ENCODE measurements around the gene UBE2S.

Gene UBE2S

GRCh38 chr19:55373993-55374757, 33.4 kb downstream of the UBE2S start:
- no peaks in the 10 kb centered on the region for H3K79me2 ChIP-seq (ENCODE audit: control insufficient read depth, insufficient read depth, low read length)
- H2BK15ac ChIP-seq (replicated peaks; ENCODE audit: low read depth), result no peak overlapping the region
- no peaks in the 10 kb centered on the region for H3K36me3 ChIP-seq (ENCODE audit: control insufficient read depth, insufficient read depth, low read length)
- H3K27ac ChIP-seq (ENCODE audit: low read depth, low read length), result peak overlapping the region; percentile 75
- DNase-seq, result peak; percentile 68
- no peak overlapping the region for H2AK5ac ChIP-seq (ENCODE audit: low read length)
- H3K18ac ChIP-seq (ENCODE audit: low read length), result peak overlapping the region; percentile 7
- peak overlapping the region; percentile 62 for H3K56ac ChIP-seq (ENCODE audit: low read length)
- H4K5ac ChIP-seq (ENCODE audit: low read length), result no peak overlapping the region
- H3K4ac ChIP-seq (ENCODE audit: low read depth, low read length), result no peak overlapping the region
- H3K9ac ChIP-seq (ENCODE audit: low read length), result peak overlapping the region; percentile 37
- H3K79me1 ChIP-seq (ENCODE audit: low read length), result no peaks in the 10 kb centered on the region
- H3K4me2 ChIP-seq (ENCODE audit: low read length), result no peak overlapping the region
- no peak overlapping the region for H4K8ac ChIP-seq (ENCODE audit: low read depth, low read length)
- WGBS (ENCODE audit: extremely low coverage, insufficient coverage, low lambda C conversion rate), result no CpG with 5 or more reads among the region's 31 CpGs
- H3K4me1 ChIP-seq (ENCODE audit: control insufficient read depth, low read depth, low read length), result peaks cover 5% of the 10 kb centered on the region
- peaks cover 3% of the 10 kb centered on the region for H3K27me3 ChIP-seq (ENCODE audit: insufficient read depth, low read length, poor library complexity)
- no peak overlapping the region for H2BK120ac ChIP-seq (ENCODE audit: low read depth, low read length)
- H2BK5ac ChIP-seq (ENCODE audit: low read length), result no peak overlapping the region
- H3K23ac ChIP-seq (ENCODE audit: low read length), result no peak overlapping the region
- H3K4me3 ChIP-seq (ENCODE audit: low read length), result no peak overlapping the region

GRCh38 chr19:55373306-55373992, 34.1 kb downstream of the UBE2S start:
- Histone ChIP-seq H4K8ac (ENCODE audit: low read depth, low read length) (no peak overlapping the region), H3K4me3 (ENCODE audit: low read length) (no peak overlapping the region), H3K36me3 (ENCODE audit: control insufficient read depth, insufficient read depth, low read length) (no peaks in the 10 kb centered on the region), H4K5ac (ENCODE audit: low read length) (no peak overlapping the region), H2BK15ac (replicated peaks; ENCODE audit: low read depth) (no peak overlapping the region), H3K79me1 (ENCODE audit: low read length) (no peaks in the 10 kb centered on the region), H3K4ac (ENCODE audit: low read depth, low read length) (no peak overlapping the region), H3K18ac (ENCODE audit: low read length) (peak overlapping the region; percentile 7), H3K56ac (ENCODE audit: low read length) (peak overlapping the region; percentile 62), H3K4me1 (ENCODE audit: control insufficient read depth, low read depth, low read length) (peaks cover 5% of the 10 kb centered on the region), H2AK5ac (ENCODE audit: low read length) (no peak overlapping the region), H3K27me3 (ENCODE audit: insufficient read depth, low read length, poor library complexity) (peaks cover 3% of the 10 kb centered on the region), H3K9ac (ENCODE audit: low read length) (no peak overlapping the region), H3K4me2 (ENCODE audit: low read length) (no peak overlapping the region), H3K23ac (ENCODE audit: low read length) (no peak overlapping the region), H3K79me2 (ENCODE audit: control insufficient read depth, insufficient read depth, low read length) (no peaks in the 10 kb centered on the region), H2BK5ac (ENCODE audit: low read length) (no peak overlapping the region), H3K27ac (ENCODE audit: low read depth, low read length) (peak overlapping the region; percentile 75), H2BK120ac (ENCODE audit: low read depth, low read length) (no peak overlapping the region)
- DNase-seq, result no peak
- WGBS (ENCODE audit: extremely low coverage, insufficient coverage, low lambda C conversion rate), result no CpG with 5 or more reads among the region's 9 CpGs

GRCh38 chr19:55372316-55373081, 35.1 kb downstream of the UBE2S start:
- Histone ChIP-seq H3K4me3 (ENCODE audit: low read length) (no peak overlapping the region), H2BK15ac (replicated peaks; ENCODE audit: low read depth) (no peak overlapping the region), H3K4me2 (ENCODE audit: low read length) (no peak overlapping the region), H2BK5ac (ENCODE audit: low read length) (no peak overlapping the region), H2AK5ac (ENCODE audit: low read length) (no peak overlapping the region), H3K27me3 (ENCODE audit: insufficient read depth, low read length, poor library complexity) (peaks cover 3% of the 10 kb centered on the region), H3K79me2 (ENCODE audit: control insufficient read depth, insufficient read depth, low read length) (no peaks in the 10 kb centered on the region), H3K36me3 (ENCODE audit: control insufficient read depth, insufficient read depth, low read length) (no peaks in the 10 kb centered on the region), H3K79me1 (ENCODE audit: low read length) (no peaks in the 10 kb centered on the region), H4K8ac (ENCODE audit: low read depth, low read length) (no peak overlapping the region), H3K4me1 (ENCODE audit: control insufficient read depth, low read depth, low read length) (peaks cover 4% of the 10 kb centered on the region), H3K27ac (ENCODE audit: low read depth, low read length) (no peak overlapping the region), H4K5ac (ENCODE audit: low read length) (no peak overlapping the region), H3K4ac (ENCODE audit: low read depth, low read length) (no peak overlapping the region), H3K56ac (ENCODE audit: low read length) (peak overlapping the region; percentile 74), H3K9ac (ENCODE audit: low read length) (no peak overlapping the region), H2BK120ac (ENCODE audit: low read depth, low read length) (no peak overlapping the region), H3K23ac (ENCODE audit: low read length) (no peak overlapping the region), H3K18ac (ENCODE audit: low read length) (peak overlapping the region; percentile 7)
- peak; percentile 73 for DNase-seq
- no CpG with 5 or more reads among the region's 24 CpGs for WGBS (ENCODE audit: extremely low coverage, insufficient coverage, low lambda C conversion rate)

- WGBS (ENCODE audit: extremely low coverage, insufficient coverage, low lambda C conversion rate), result no CpG with 5 or more reads among the region's 32 CpGs
- peaks cover 3% of the 10 kb centered on the region for H3K27me3 ChIP-seq (ENCODE audit: insufficient read depth, low read length, poor library complexity)
- no peaks in the 10 kb centered on the region for H3K79me2 ChIP-seq (ENCODE audit: control insufficient read depth, insufficient read depth, low read length)
- H2AK5ac ChIP-seq (ENCODE audit: low read length), result no peak within 1 kb of the TSS
- peak within 1 kb of the TSS; percentile 86 for H3K4me2 ChIP-seq (ENCODE audit: low read length)
- no peaks in the 10 kb centered on the region for H3K79me1 ChIP-seq (ENCODE audit: low read length)
- DNase-seq, result peak; percentile 73
- H2BK15ac ChIP-seq (replicated peaks; ENCODE audit: low read depth), result no peak within 1 kb of the TSS
- H3K4me1 ChIP-seq (ENCODE audit: control insufficient read depth, low read depth, low read length), result peaks cover 2% of the 10 kb centered on the region
- H2BK5ac ChIP-seq (ENCODE audit: low read length), result no peak within 1 kb of the TSS
- H4K8ac ChIP-seq (ENCODE audit: low read depth, low read length), result no peak within 1 kb of the TSS
- H3K27ac ChIP-seq (ENCODE audit: low read depth, low read length), result peak within 1 kb of the TSS; percentile 86
- peak within 1 kb of the TSS; percentile 61 for H3K9ac ChIP-seq (ENCODE audit: low read length)
- peak within 1 kb of the TSS; percentile 49 for H3K4ac ChIP-seq (ENCODE audit: low read depth, low read length)
- H3K36me3 ChIP-seq (ENCODE audit: control insufficient read depth, insufficient read depth, low read length), result no peaks in the 10 kb centered on the region
- H3K56ac ChIP-seq (ENCODE audit: low read length), result peak within 1 kb of the TSS; percentile 71
- H4K5ac ChIP-seq (ENCODE audit: low read length), result no peak within 1 kb of the TSS
- H2BK120ac ChIP-seq (ENCODE audit: low read depth, low read length), result no peak within 1 kb of the TSS
- peak within 1 kb of the TSS; percentile 24 for H3K23ac ChIP-seq (ENCODE audit: low read length)
- H3K18ac ChIP-seq (ENCODE audit: low read length), result peak within 1 kb of the TSS; percentile 29
- peak within 1 kb of the TSS; percentile 20 for H3K4me3 ChIP-seq (ENCODE audit: low read length)
These were observed 37.1 kb downstream of the UBE2S start, which contains the start of gene IL11 for GRCh38 chr19:55370305-55370988. Gene IL11 (minus strand): TSS chr19:55370463. CDS start chr19:55370310, 153 bp downstream.

- H3K27ac ChIP-seq (ENCODE audit: low read depth, low read length), result peak overlapping the region; percentile 86
- peak overlapping the region; percentile 20 for H3K4me3 ChIP-seq (ENCODE audit: low read length)
- H3K27me3 ChIP-seq (ENCODE audit: insufficient read depth, low read length, poor library complexity), result peaks cover 3% of the 10 kb centered on the region
- no peaks in the 10 kb centered on the region for H3K79me1 ChIP-seq (ENCODE audit: low read length)
- peak; percentile 92 for DNase-seq
- H3K4me2 ChIP-seq (ENCODE audit: low read length), result peak overlapping the region; percentile 86
- peaks cover 2% of the 10 kb centered on the region for H3K4me1 ChIP-seq (ENCODE audit: control insufficient read depth, low read depth, low read length)
- no peaks in the 10 kb centered on the region for H3K36me3 ChIP-seq (ENCODE audit: control insufficient read depth, insufficient read depth, low read length)
- peak overlapping the region; percentile 49 for H3K4ac ChIP-seq (ENCODE audit: low read depth, low read length)
- H2BK120ac ChIP-seq (ENCODE audit: low read depth, low read length), result no peak overlapping the region
- peak overlapping the region; percentile 44 for H3K9ac ChIP-seq (ENCODE audit: low read length)
- no CpG with 5 or more reads among the region's 59 CpGs for WGBS (ENCODE audit: extremely low coverage, insufficient coverage, low lambda C conversion rate)
- H4K5ac ChIP-seq (ENCODE audit: low read length), result no peak overlapping the region
- H3K56ac ChIP-seq (ENCODE audit: low read length), result peak overlapping the region; percentile 71
- H2BK15ac ChIP-seq (replicated peaks; ENCODE audit: low read depth), result no peak overlapping the region
- H2AK5ac ChIP-seq (ENCODE audit: low read length), result no peak overlapping the region
- no peaks in the 10 kb centered on the region for H3K79me2 ChIP-seq (ENCODE audit: control insufficient read depth, insufficient read depth, low read length)
- H3K23ac ChIP-seq (ENCODE audit: low read length), result no peak overlapping the region
- H2BK5ac ChIP-seq (ENCODE audit: low read length), result no peak overlapping the region
- peak overlapping the region; percentile 29 for H3K18ac ChIP-seq (ENCODE audit: low read length)
- H4K8ac ChIP-seq (ENCODE audit: low read depth, low read length), result no peak overlapping the region
These were observed 37.8 kb downstream of the UBE2S start for GRCh38 chr19:55369653-55370304.
